ENCODE results near the gene CARNS1. TPM values are rescaled to one million over a fixed set of nuclear protein-coding genes. Genes with fewer than 3 reads are reported as not detected.
"Not testable (repeated sequence)": the region's sequence is repeated elsewhere in the genome, so short reads cannot be mapped to it uniquely, and the experiment has no call there.

CARNS1 gene
- total RNA-seq, 1 experiment from 2014 or later = 0.13 TPM

DNA sequence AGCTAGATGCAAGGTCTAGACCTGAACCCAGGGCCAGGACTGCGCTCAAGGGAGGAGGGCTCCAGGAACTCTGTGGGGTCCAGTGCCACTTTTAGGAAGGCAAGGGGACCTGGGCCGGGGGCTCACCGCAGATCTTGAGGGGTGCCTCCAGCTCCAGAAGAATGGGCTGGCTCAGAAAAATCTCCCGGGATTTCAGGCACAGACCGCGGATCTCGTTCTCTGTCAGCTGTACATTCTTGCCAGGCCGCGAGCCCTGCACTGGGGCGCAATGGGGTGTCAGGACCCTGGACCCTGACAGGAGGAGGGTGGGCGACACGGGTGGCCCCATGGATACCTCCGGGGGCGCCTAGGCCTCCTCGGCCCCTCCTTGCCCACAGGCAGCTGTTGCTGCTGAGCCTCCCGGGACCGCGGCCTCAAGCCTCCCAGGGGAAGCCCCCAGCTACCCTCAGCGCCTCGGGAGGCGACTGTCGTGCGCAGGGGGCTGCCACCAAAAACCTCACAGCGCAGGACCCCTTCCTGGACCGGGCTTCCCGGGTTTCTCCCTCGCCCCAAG lies 14.5 kb upstream of the CARNS1 start:
- Histone ChIP-seq H3K27ac (ENCODE audit: low read depth, low read length, poor library complexity, severe bottlenecking) (peak overlapping the region; percentile 95), H3K4me3 (ENCODE audit: low read depth, low read length, poor library complexity, severe bottlenecking) (peak overlapping the region; percentile 87), H3K9me3 (ENCODE audit: low read depth, low read length, poor library complexity, severe bottlenecking) (no peaks in the 10 kb centered on the region), H3K27me3 (replicated peaks; ENCODE audit: insufficient read depth, low read depth, low read length, poor library complexity) (no peaks in the 10 kb centered on the region), H3K4me1 (ENCODE audit: insufficient read depth, low read length, poor library complexity, severe bottlenecking) (peaks cover 21% of the 10 kb centered on the region), H3K36me3 (ENCODE audit: insufficient read depth, low read length, poor library complexity, severe bottlenecking) (peaks cover 43% of the 10 kb centered on the region)
- intact Hi-C loops (cut with micrococcal nuclease; ENCODE audit: unreplicated experiment) = no loop called here
- BruUV-seq (replicated peaks) = no TSS peak
- DNase-seq (ENCODE audit: low spot score) = no peak
- ChIA-PET POLR2A (ENCODE audit: low non-redundant PET) (interaction anchor here (0.8 kb wide), 1 partner anchor 9 kb away, joined by 3 read pairs; the partner anchor contains the start of gene RAD9A), CTCF (interaction anchor here (0.6 to 1.5 kb wide), 15 partner anchors 9 to 107 kb away, joined by 3 to 18 read pairs (median 5); partner anchors contain the start of genes CDK2AP2, CLCF1, GPR152 and RAD9A)
- no peak for TF ChIP-seq EZH2 (IDR thresholded peaks at IDR 0.05; ENCODE audit: borderline replicate concordance, low read depth, low read length, poor library complexity, severe bottlenecking)
- TF ChIP-seq, protein P1, sequence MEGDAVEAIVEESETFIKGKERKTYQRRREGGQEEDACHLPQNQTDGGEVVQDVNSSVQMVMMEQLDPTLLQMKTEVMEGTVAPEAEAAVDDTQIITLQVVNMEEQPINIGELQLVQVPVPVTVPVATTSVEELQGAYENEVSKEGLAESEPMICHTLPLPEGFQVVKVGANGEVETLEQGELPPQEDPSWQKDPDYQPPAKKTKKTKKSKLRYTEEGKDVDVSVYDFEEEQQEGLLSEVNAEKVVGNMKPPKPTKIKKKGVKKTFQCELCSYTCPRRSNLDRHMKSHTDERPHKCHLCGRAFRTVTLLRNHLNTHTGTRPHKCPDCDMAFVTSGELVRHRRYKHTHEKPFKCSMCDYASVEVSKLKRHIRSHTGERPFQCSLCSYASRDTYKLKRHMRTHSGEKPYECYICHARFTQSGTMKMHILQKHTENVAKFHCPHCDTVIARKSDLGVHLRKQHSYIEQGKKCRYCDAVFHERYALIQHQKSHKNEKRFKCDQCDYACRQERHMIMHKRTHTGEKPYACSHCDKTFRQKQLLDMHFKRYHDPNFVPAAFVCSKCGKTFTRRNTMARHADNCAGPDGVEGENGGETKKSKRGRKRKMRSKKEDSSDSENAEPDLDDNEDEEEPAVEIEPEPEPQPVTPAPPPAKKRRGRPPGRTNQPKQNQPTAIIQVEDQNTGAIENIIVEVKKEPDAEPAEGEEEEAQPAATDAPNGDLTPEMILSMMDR (conservative IDR thresholded peaks at IDR 0.05; ENCODE audit: low read depth, low read length) = no peak

DNA sequence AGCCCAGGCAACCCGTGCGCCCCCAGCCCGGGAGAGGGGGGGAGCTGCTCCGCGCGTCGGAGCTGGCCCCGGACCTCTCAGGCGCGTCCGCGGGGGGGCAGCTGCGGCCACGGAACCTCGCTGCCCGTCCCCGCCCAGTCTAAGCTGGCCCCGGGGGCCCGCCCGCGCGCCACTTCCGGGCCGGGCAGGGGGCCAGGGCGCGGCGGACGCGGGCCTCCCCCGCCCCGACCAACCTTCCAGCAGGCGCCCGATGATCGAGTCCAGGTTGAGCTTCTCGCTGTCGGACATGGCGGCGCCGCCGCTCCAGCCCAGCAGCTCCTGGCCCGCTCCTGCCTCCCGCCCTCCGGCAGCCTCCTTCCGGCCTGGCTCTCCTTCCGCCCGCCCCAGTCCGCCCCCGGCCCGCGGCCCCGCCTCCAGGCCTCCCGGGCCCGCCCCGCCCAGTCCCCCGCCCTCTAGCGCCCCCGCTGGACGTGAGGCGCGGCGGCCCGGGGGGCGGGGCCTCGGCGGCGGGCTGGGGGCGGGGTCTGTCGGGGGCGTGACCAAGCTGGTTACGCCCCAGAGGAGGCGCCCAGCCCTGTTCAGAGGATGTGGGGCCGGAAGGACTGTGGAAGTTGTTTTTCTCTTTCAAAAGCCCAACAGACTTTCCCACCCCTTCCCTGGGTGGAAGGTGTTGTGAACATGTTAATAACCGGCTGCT lies 13.8 kb upstream of the CARNS1 start, which contains the start of gene PPP1CA:
PPP1CA (minus strand) TSS at position 364 of the 697 bp plus-strand sequence; CDS start at position 288, 76 bp downstream.
- Histone ChIP-seq H3K4me1 (ENCODE audit: insufficient read depth, low read length, poor library complexity, severe bottlenecking) (peaks cover 20% of the 10 kb centered on the region), H3K9me3 (ENCODE audit: low read depth, low read length, poor library complexity, severe bottlenecking) (no peaks in the 10 kb centered on the region), H3K4me3 (ENCODE audit: low read depth, low read length, poor library complexity, severe bottlenecking) (peak within 1 kb of the TSS; percentile 87), H3K27ac (ENCODE audit: low read depth, low read length, poor library complexity, severe bottlenecking) (peak within 1 kb of the TSS; percentile 95), H3K36me3 (ENCODE audit: insufficient read depth, low read length, poor library complexity, severe bottlenecking) (peaks cover 37% of the 10 kb centered on the region), H3K27me3 (replicated peaks; ENCODE audit: insufficient read depth, low read depth, low read length, poor library complexity) (no peaks in the 10 kb centered on the region)
- CTCF ChIA-PET = interaction anchor here (0.5 to 1.5 kb wide), 23 partner anchors 10 to 369 kb away, joined by 3 to 18 read pairs (median 4); partner anchors contain the start of genes CDK2AP2, CLCF1, GPR152 and RAD9A
- DNase-seq (ENCODE audit: low spot score) = peak; percentile 95
- POLR2A ChIA-PET (ENCODE audit: low non-redundant PET) = interaction anchor here (0.6 to 0.8 kb wide), 3 partner anchors 10 to 100 kb away, joined by 3 to 7 read pairs (median 4); partner anchors contain the start of gene RAD9A
- no TSS peak for BruUV-seq (replicated peaks)
- intact Hi-C loops (cut with micrococcal nuclease; ENCODE audit: unreplicated experiment) = no loop called here
- TF ChIP-seq, protein P1 (conservative IDR thresholded peaks at IDR 0.05; ENCODE audit: low read depth, low read length) = no peak; the same call in 1 of the 2 replicates
- TF ChIP-seq EZH2 (IDR thresholded peaks at IDR 0.05; ENCODE audit: borderline replicate concordance, low read depth, low read length, poor library complexity, severe bottlenecking) = no peak

DNA sequence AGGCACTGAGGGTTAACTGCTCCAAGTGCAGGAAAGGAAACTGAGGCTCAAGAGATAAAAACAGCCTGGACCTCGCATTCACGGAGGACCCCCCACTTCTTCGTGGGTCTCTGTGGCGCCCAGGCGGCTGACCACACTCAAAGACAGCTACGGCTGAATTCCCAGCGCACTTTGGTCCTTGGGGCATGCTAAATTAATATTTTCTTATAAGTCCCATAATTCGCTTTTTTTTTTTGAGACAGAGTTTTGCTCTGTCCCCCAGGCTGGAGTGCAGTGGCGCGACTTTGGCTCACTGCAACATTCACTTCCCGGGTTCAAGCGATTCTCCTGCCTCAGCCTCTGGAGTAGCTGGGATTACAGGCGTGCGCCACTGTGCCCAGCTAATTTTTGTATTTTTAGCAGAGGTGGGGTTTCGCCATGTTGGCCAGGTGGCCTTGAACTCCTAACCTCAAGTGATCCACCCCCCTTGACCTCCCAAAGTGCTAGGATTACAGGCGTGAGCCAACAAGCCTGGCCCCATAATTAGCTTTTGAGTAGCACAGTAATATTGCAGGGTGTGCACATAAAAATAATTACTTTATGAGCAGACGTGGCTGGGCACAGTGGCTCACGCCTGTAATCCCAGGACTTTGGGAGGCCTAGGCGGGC lies 13.2 kb upstream of the CARNS1 start:
- BruUV-seq (replicated peaks); H3K9me3 ChIP-seq (ENCODE audit: low read depth, low read length, poor library complexity, severe bottlenecking); intact Hi-C loops (cut with micrococcal nuclease; ENCODE audit: unreplicated experiment): not testable (repeated sequence)

GRCh38 chr11:67403085-67403484 lies 12.4 kb upstream of the CARNS1 start:
- BruUV-seq (replicated peaks); H3K4me3 ChIP-seq (ENCODE audit: low read depth, low read length, poor library complexity, severe bottlenecking); H3K9me3 ChIP-seq (ENCODE audit: low read depth, low read length, poor library complexity, severe bottlenecking); DNase-seq (ENCODE audit: low spot score); H3K27ac ChIP-seq (ENCODE audit: low read depth, low read length, poor library complexity, severe bottlenecking); POLR2A ChIA-PET (ENCODE audit: low non-redundant PET); CTCF ChIA-PET; H3K27me3 ChIP-seq (replicated peaks; ENCODE audit: insufficient read depth, low read depth, low read length, poor library complexity); intact Hi-C loops (cut with micrococcal nuclease; ENCODE audit: unreplicated experiment): not testable (repeated sequence)
- Histone ChIP-seq H3K36me3 (ENCODE audit: insufficient read depth, low read length, poor library complexity, severe bottlenecking) (peaks cover 22% of the 10 kb centered on the region), H3K4me1 (ENCODE audit: insufficient read depth, low read length, poor library complexity, severe bottlenecking) (peaks cover 15% of the 10 kb centered on the region)

More for the DNA sequence above, 13.2 kb upstream of the CARNS1 start:
- peak overlapping the region; percentile 78 for H3K27ac ChIP-seq (ENCODE audit: low read depth, low read length, poor library complexity, severe bottlenecking)
- CTCF ChIA-PET = interaction anchor here (0.5 to 1.5 kb wide), 16 partner anchors 10 to 370 kb away, joined by 3 to 18 read pairs (median 5); partner anchors contain the start of genes CDK2AP2, CLCF1 and RAD9A
- not testable (repeated sequence) for DNase-seq (ENCODE audit: low spot score); H3K27me3 ChIP-seq (replicated peaks; ENCODE audit: insufficient read depth, low read depth, low read length, poor library complexity)
- H3K4me1 ChIP-seq (ENCODE audit: insufficient read depth, low read length, poor library complexity, severe bottlenecking) = peaks cover 15% of the 10 kb centered on the region
- peak overlapping the region; percentile 7 for H3K4me3 ChIP-seq (ENCODE audit: low read depth, low read length, poor library complexity, severe bottlenecking)
- POLR2A ChIA-PET (ENCODE audit: low non-redundant PET) = interaction anchor here (0.6 to 0.8 kb wide), 3 partner anchors 10 to 100 kb away, joined by 3 to 7 read pairs (median 4); partner anchors contain the start of gene RAD9A
- peaks cover 30% of the 10 kb centered on the region for H3K36me3 ChIP-seq (ENCODE audit: insufficient read depth, low read length, poor library complexity, severe bottlenecking)

Data from A673 (cell line).